Ascending aorta (tissue), 2 donors: ENCODE results near the gene TRPV5. TPM values are rescaled to one million over a fixed set of nuclear protein-coding genes. Genes with fewer than 3 reads are reported as not detected.

Source experiments
- DNase-seq, 2 donors: peaks; one replicate each; pipeline ENCODE4 v3.0.0-alpha.2; 2019; ENCODE audit warnings: low spot score in 2 of 2
- H3K27ac ChIP-seq, 2 donors: fragments of 200-600 bp; sonication (generic); one replicate each; pipeline ENCODE4 v1.5.1; 2016 to 2017; ENCODE audit warnings: mild to moderate bottlenecking in 1 of 2
- H3K27me3 ChIP-seq: fragments of 200-600 bp; sonication (generic); one replicate; pipeline ENCODE4 v1.5.1; 2017
- H3K36me3 ChIP-seq, 2 donors: fragments of 200-600 bp; sonication (generic); one replicate each; pipeline ENCODE4 v1.5.1; 2016
- H3K4me1 ChIP-seq, 2 donors: fragments of 200-600 bp; sonication (generic); one replicate each; pipeline ENCODE4 v1.5.1; 2016 to 2017; ENCODE audit warnings: mild to moderate bottlenecking in 1 of 2
- H3K4me3 ChIP-seq, 2 donors: fragments of 200-600 bp; sonication (generic); one replicate each; pipeline ENCODE4 v1.5.1; 2016 to 2017; ENCODE audit warnings: mild to moderate bottlenecking in 1 of 2
- H3K9me3 ChIP-seq, 2 donors: fragments of 200-600 bp; sonication (generic); one replicate each; pipeline ENCODE4 v1.5.1; 2016
- intact Hi-C: fragments of 100-400 bp; cut with DNase I; formaldehyde crosslinking; loops from one replicate; pipeline ENCODE4 v1.15.1; 2023
- total RNA-seq: library from RNA; depleted of rRNA; stranded (reverse); fragments of >200 nt; gene quantifications from one replicate; pipeline ENCODE4 v1.1.0, GENCODE V29; 2016
- TF ChIP-seq, protein P1 (sequence below), 3 experiments: fragments of 200-600 bp in 2 of 3; fragments of 450-650 bp in 1 of 3; sonication (generic) in 2 of 3; IDR thresholded peaks; one replicate each; pipeline ENCODE4 v1.5.1; 2016 to 2019; ENCODE audit warnings: antibody characterized with exemption in 3 of 3, mild to moderate bottlenecking in 1 of 3, moderate library complexity in 1 of 3

The TRPV5 gene
- total RNA-seq, 1 donor from 2014 or later: not detected

- Histone ChIP-seq H3K27me3 (no peaks in the 10 kb centered on the region), H3K4me1 (no peaks in the 10 kb centered on the region), H3K27ac (no peak overlapping the region), H3K9me3 (no peaks in the 10 kb centered on the region), H3K36me3 (no peaks in the 10 kb centered on the region), H3K4me3 (no peak overlapping the region)
- TF ChIP-seq, protein P1, sequence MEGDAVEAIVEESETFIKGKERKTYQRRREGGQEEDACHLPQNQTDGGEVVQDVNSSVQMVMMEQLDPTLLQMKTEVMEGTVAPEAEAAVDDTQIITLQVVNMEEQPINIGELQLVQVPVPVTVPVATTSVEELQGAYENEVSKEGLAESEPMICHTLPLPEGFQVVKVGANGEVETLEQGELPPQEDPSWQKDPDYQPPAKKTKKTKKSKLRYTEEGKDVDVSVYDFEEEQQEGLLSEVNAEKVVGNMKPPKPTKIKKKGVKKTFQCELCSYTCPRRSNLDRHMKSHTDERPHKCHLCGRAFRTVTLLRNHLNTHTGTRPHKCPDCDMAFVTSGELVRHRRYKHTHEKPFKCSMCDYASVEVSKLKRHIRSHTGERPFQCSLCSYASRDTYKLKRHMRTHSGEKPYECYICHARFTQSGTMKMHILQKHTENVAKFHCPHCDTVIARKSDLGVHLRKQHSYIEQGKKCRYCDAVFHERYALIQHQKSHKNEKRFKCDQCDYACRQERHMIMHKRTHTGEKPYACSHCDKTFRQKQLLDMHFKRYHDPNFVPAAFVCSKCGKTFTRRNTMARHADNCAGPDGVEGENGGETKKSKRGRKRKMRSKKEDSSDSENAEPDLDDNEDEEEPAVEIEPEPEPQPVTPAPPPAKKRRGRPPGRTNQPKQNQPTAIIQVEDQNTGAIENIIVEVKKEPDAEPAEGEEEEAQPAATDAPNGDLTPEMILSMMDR (IDR thresholded peaks at IDR 0.05): no peak
- DNase-seq: no peak
- intact Hi-C loops: no loop called here
Measured at GRCh38 chr7:142890874-142891485, 42.6 kb downstream of the TRPV5 start.

- no peak for DNase-seq
Measured at GRCh38 chr7:142889816-142890215, 43.7 kb downstream of the TRPV5 start.

DNA sequence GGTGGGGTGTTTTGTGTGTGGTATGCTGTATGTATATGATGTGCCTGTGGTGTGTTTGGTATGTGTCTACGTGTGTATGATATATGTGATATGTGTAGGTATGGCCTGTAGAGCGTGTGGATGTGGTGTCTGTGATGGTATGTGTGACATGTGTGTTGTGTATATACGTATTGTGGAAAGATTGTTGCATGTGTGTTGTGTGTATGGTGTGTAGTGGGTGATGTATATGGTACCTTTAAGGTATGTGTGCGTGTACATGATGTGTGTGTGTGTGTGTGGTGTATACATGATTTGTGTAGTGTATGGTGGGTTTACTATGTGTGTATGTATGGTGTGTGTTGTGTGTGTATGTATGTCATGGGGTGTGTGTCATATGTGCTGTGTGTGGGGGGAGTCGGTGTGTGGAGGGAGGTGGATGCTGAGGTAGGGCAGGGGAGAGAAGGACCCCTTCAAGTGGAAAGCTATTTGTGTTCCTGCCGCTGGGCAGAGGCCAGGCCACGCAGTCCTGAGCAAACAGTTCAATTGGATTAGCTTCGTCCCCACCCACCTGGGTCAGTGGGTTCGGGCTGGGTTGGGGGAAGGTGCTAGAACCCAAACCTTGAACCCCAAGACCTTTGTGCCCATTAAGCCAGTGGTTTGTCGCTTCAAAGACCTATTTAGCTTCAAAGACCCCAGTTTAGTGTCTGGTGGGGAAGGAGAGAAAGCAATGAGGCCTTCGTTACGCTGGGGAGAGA is 46.1 kb downstream of the TRPV5 start:
- H3K36me3 ChIP-seq: no peaks in the 10 kb centered on the region
- no peaks in the 10 kb centered on the region for H3K9me3 ChIP-seq
- intact Hi-C loops: no loop called here
- H3K4me1 ChIP-seq: no peaks in the 10 kb centered on the region
- H3K27me3 ChIP-seq: no peaks in the 10 kb centered on the region
- H3K4me3 ChIP-seq: no peak overlapping the region
- no peak for DNase-seq
- TF ChIP-seq, protein P1 (IDR thresholded peaks at IDR 0.05): no peak
- H3K27ac ChIP-seq: no peak overlapping the region

More at GRCh38 chr7:142889816-142890215, 43.7 kb downstream of the TRPV5 start:
- Histone ChIP-seq H3K4me3 (no peak overlapping the region), H3K9me3 (no peaks in the 10 kb centered on the region), H3K4me1 (no peaks in the 10 kb centered on the region), H3K36me3 (no peaks in the 10 kb centered on the region), H3K27ac (no peak overlapping the region), H3K27me3 (no peaks in the 10 kb centered on the region)
- TF ChIP-seq, protein P1 (IDR thresholded peaks at IDR 0.05): no peak
- intact Hi-C loops: no loop called here

DNA sequence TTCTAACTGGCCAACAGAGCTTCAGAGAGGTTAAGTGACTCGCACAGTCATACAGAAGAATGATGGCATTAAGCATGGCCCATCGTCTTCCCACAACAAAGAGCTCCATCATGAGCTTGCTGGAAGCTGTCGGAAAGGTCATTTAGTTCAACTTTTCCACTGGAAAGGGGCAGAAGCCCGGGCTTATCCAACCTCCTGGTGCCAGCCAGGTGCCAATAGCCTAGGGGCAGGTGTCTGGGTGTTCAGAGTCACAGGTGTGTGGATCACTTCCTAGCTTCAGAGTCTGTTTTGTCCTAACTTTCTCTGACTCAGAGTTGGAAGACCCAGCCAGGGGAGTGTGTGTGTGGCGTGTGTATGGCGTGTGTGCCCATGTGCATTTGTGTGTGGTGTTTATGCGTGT is 46.7 kb downstream of the TRPV5 start:
- Histone ChIP-seq H3K27me3 (no peaks in the 10 kb centered on the region), H3K9me3 (no peaks in the 10 kb centered on the region), H3K27ac (no peak overlapping the region), H3K4me1 (no peaks in the 10 kb centered on the region), H3K36me3 (no peaks in the 10 kb centered on the region), H3K4me3 (no peak overlapping the region)
- intact Hi-C loops: no loop called here
- TF ChIP-seq, protein P1 (IDR thresholded peaks at IDR 0.05): no peak
- peak in 1 of 2 donors; percentile 56 for DNase-seq

- intact Hi-C loops: no loop called here
- Histone ChIP-seq H3K4me3 (no peak within 1 kb of the TSS), H3K9me3 (no peaks in the 10 kb centered on the region), H3K36me3 (no peaks in the 10 kb centered on the region), H3K27me3 (no peaks in the 10 kb centered on the region), H3K4me1 (no peaks in the 10 kb centered on the region), H3K27ac (no peak within 1 kb of the TSS)
- DNase-seq: peak in 1 of 2 donors; percentile 60
- TF ChIP-seq, protein P1 (IDR thresholded peaks at IDR 0.05): no peak
Measured at GRCh38 chr7:142885311-142886230, 48.0 kb downstream of the TRPV5 start, which contains the start of gene TRPV6. Gene TRPV6, minus strand, starts transcription at chr7:142885745.
